RPMI7951 (cell line): ENCODE results near the gene QSOX1. TPM values are rescaled to one million over a fixed set of nuclear protein-coding genes. Genes with fewer than 3 reads are reported as not detected.
A peak's percentile ranks its signal among the peaks of the same experiment; 100 is the strongest.

Source experiments
- DNase-seq: peaks from one replicate; pipeline ENCODE4 v3.0.0-alpha.2; 2012; ENCODE audit warnings: low read depth
- total RNA-seq: library from RNA; depleted of rRNA; stranded (reverse); fragments of >200 nt; shearing (Covaris generic); gene quantifications from 2 replicates; pipeline ENCODE4 v1.2.3, GENCODE V29; 2014

The QSOX1 gene
- total RNA-seq, 1 experiment from 2014 or later = 53.3 TPM

- DNase-seq = no peak
These were observed 15.0 kb downstream of the QSOX1 start for GRCh38 chr1:180169640-180170195.

- DNase-seq = no peak
These were observed 16.0 kb downstream of the QSOX1 start for GRCh38 chr1:180170546-180171151.

- DNase-seq = no peak
These were observed 17.0 kb downstream of the QSOX1 start for GRCh38 chr1:180171691-180172090.

- no peak for DNase-seq
These were observed 18.8 kb downstream of the QSOX1 start for GRCh38 chr1:180173451-180173850.

- no peak for DNase-seq
These were observed 19.3 kb downstream of the QSOX1 start for GRCh38 chr1:180173952-180174351.

- no peak for DNase-seq
These were observed 20.6 kb downstream of the QSOX1 start for GRCh38 chr1:180175291-180175690.

GRCh38 chr1:180175806-180176205 lies 21.1 kb downstream of the QSOX1 start:
- no peak for DNase-seq

- no peak for DNase-seq
These were observed 22.3 kb downstream of the QSOX1 start for GRCh38 chr1:180176965-180177364.

- no peak for DNase-seq
These were observed 23.3 kb downstream of the QSOX1 start for GRCh38 chr1:180177931-180178330.

GRCh38 chr1:180178511-180179161 lies 24.0 kb downstream of the QSOX1 start:
- DNase-seq = peak; percentile 38

- DNase-seq = no peak
These were observed 24.7 kb downstream of the QSOX1 start for GRCh38 chr1:180179162-180179957.

GRCh38 chr1:180181048-180181447 lies 26.4 kb downstream of the QSOX1 start:
- DNase-seq = no peak

GRCh38 chr1:180181996-180182642 lies 27.4 kb downstream of the QSOX1 start:
- DNase-seq = no peak

- DNase-seq = no peak
These were observed 28.1 kb downstream of the QSOX1 start for GRCh38 chr1:180182643-180183311.

- no peak for DNase-seq
These were observed 28.8 kb downstream of the QSOX1 start for GRCh38 chr1:180183426-180183825.

- no peak for DNase-seq
These were observed 29.4 kb downstream of the QSOX1 start for GRCh38 chr1:180184041-180184440.

GRCh38 chr1:180185281-180185680 lies 30.6 kb downstream of the QSOX1 start:
- DNase-seq = no peak

- DNase-seq = no peak
These were observed 31.4 kb downstream of the QSOX1 start for GRCh38 chr1:180185971-180186645.

- peak; percentile 21 for DNase-seq
These were observed 32.2 kb downstream of the QSOX1 start for GRCh38 chr1:180186831-180187230.

- DNase-seq = no peak
These were observed 33.0 kb downstream of the QSOX1 start for GRCh38 chr1:180187626-180188025.

- DNase-seq = peak; percentile 56
These were observed 33.4 kb downstream of the QSOX1 start for GRCh38 chr1:180188091-180188506.
